ENCODE data around the gene PPP2R5C. TPM values are rescaled to one million over a fixed set of nuclear protein-coding genes. Genes with fewer than 3 reads are reported as not detected.
A peak's percentile ranks its signal among the peaks of the same experiment; 100 is the strongest.

Gene PPP2R5C
- total RNA-seq, 1 donor from 2014 or later = 170 TPM

- Mint-ChIP-seq H3K4me1 (ENCODE audit: low read depth) (peaks cover 52% of the 10 kb centered on the region), H3K27ac (peak overlapping the region; percentile 38), H3K4me3 (ENCODE audit: low read depth) (no peak overlapping the region), H3K9me3 (no peaks in the 10 kb centered on the region), H3K36me3 (ENCODE audit: low read depth) (peaks cover 58% of the 10 kb centered on the region), H3K27me3 (ENCODE audit: low read depth) (no peaks in the 10 kb centered on the region)
- no peak for DNase-seq (ENCODE audit: low spot score)
- intact Hi-C loops (cut with micrococcal nuclease) = no loop called here
These were observed 73.5 kb downstream of the PPP2R5C start for GRCh38 chr14:101834800-101835547.

- intact Hi-C loops (cut with micrococcal nuclease) = no loop called here
- H3K36me3 Mint-ChIP-seq (ENCODE audit: low read depth) = peaks cover 56% of the 10 kb centered on the region
- H3K4me1 Mint-ChIP-seq (ENCODE audit: low read depth) = peaks cover 57% of the 10 kb centered on the region
These were observed 74.1 kb downstream of the PPP2R5C start for GRCh38 chr14:101835566-101835965.

GRCh38 chr14:101836135-101836534, 74.6 kb downstream of the PPP2R5C start:
- Mint-ChIP-seq H3K9me3 (no peaks in the 10 kb centered on the region), H3K27ac (peak overlapping the region; percentile 58), H3K4me3 (ENCODE audit: low read depth) (no peak overlapping the region), H3K36me3 (ENCODE audit: low read depth) (peaks cover 56% of the 10 kb centered on the region), H3K4me1 (ENCODE audit: low read depth) (peaks cover 63% of the 10 kb centered on the region), H3K27me3 (ENCODE audit: low read depth) (no peaks in the 10 kb centered on the region)
- no peak for DNase-seq (ENCODE audit: low spot score)
- intact Hi-C loops (cut with micrococcal nuclease) = no loop called here

More at GRCh38 chr14:101835566-101835965, 74.1 kb downstream of the PPP2R5C start:
- no peak for DNase-seq (ENCODE audit: low spot score)
- Mint-ChIP-seq H3K27me3 (ENCODE audit: low read depth) (no peaks in the 10 kb centered on the region), H3K4me3 (ENCODE audit: low read depth) (no peak overlapping the region), H3K9me3 (no peaks in the 10 kb centered on the region), H3K27ac (peak overlapping the region; percentile 38)

- H3K27ac Mint-ChIP-seq = peak overlapping the region; percentile 70
- intact Hi-C loops (cut with micrococcal nuclease) = no loop called here
- no peaks in the 10 kb centered on the region for H3K9me3 Mint-ChIP-seq
- H3K4me1 Mint-ChIP-seq (ENCODE audit: low read depth) = peaks cover 68% of the 10 kb centered on the region
- no peak overlapping the region for H3K4me3 Mint-ChIP-seq (ENCODE audit: low read depth)
- H3K27me3 Mint-ChIP-seq (ENCODE audit: low read depth) = no peaks in the 10 kb centered on the region
- no peak for DNase-seq (ENCODE audit: low spot score)
- peaks cover 39% of the 10 kb centered on the region for H3K36me3 Mint-ChIP-seq (ENCODE audit: low read depth)
These were observed 77.0 kb downstream of the PPP2R5C start for GRCh38 chr14:101838476-101838875.

- intact Hi-C loops (cut with micrococcal nuclease) = no loop called here
- peaks cover 76% of the 10 kb centered on the region for H3K4me1 Mint-ChIP-seq (ENCODE audit: low read depth)
These were observed 77.7 kb downstream of the PPP2R5C start for GRCh38 chr14:101839236-101839635.

GRCh38 chr14:101839661-101840060, 78.2 kb downstream of the PPP2R5C start:
- Mint-ChIP-seq H3K9me3 (no peaks in the 10 kb centered on the region), H3K4me1 (ENCODE audit: low read depth) (peaks cover 77% of the 10 kb centered on the region), H3K36me3 (ENCODE audit: low read depth) (peaks cover 45% of the 10 kb centered on the region), H3K27me3 (ENCODE audit: low read depth) (no peaks in the 10 kb centered on the region), H3K27ac (peak overlapping the region; percentile 87), H3K4me3 (ENCODE audit: low read depth) (peak overlapping the region; percentile 58)
- DNase-seq (ENCODE audit: low spot score) = no peak
- intact Hi-C loops (cut with micrococcal nuclease) = no loop called here

More at GRCh38 chr14:101839236-101839635, 77.7 kb downstream of the PPP2R5C start:
- Mint-ChIP-seq H3K9me3 (no peaks in the 10 kb centered on the region), H3K27me3 (ENCODE audit: low read depth) (no peaks in the 10 kb centered on the region), H3K27ac (peak overlapping the region; percentile 87), H3K4me3 (ENCODE audit: low read depth) (peak overlapping the region; percentile 58), H3K36me3 (ENCODE audit: low read depth) (peaks cover 44% of the 10 kb centered on the region)
- DNase-seq (ENCODE audit: low spot score) = peak; percentile 45

- no peak overlapping the region for H3K4me3 Mint-ChIP-seq (ENCODE audit: low read depth)
- H3K36me3 Mint-ChIP-seq (ENCODE audit: low read depth) = peaks cover 49% of the 10 kb centered on the region
- intact Hi-C loops (cut with micrococcal nuclease) = no loop called here
- H3K27me3 Mint-ChIP-seq (ENCODE audit: low read depth) = no peaks in the 10 kb centered on the region
- H3K9me3 Mint-ChIP-seq = no peaks in the 10 kb centered on the region
- peak overlapping the region; percentile 76 for H3K27ac Mint-ChIP-seq
- DNase-seq (ENCODE audit: low spot score) = no peak
- H3K4me1 Mint-ChIP-seq (ENCODE audit: low read depth) = peaks cover 75% of the 10 kb centered on the region
These were observed 79.3 kb downstream of the PPP2R5C start for GRCh38 chr14:101840649-101841369.

- Mint-ChIP-seq H3K9me3 (no peaks in the 10 kb centered on the region), H3K27ac (peak overlapping the region; percentile 60), H3K4me1 (ENCODE audit: low read depth) (peaks cover 78% of the 10 kb centered on the region), H3K36me3 (ENCODE audit: low read depth) (peaks cover 49% of the 10 kb centered on the region), H3K4me3 (ENCODE audit: low read depth) (no peak overlapping the region), H3K27me3 (ENCODE audit: low read depth) (no peaks in the 10 kb centered on the region)
- DNase-seq (ENCODE audit: low spot score) = no peak
- intact Hi-C loops (cut with micrococcal nuclease) = loop anchor here (2.0 kb wide), 3 partner anchors 34 to 136 kb away; no protein-coding TSS in a partner anchor
These were observed 81.5 kb downstream of the PPP2R5C start for GRCh38 chr14:101843038-101843437.

- H3K4me1 Mint-ChIP-seq (ENCODE audit: low read depth) = peaks cover 74% of the 10 kb centered on the region
- peak; percentile 53 for DNase-seq (ENCODE audit: low spot score)
- H3K36me3 Mint-ChIP-seq (ENCODE audit: low read depth) = peaks cover 49% of the 10 kb centered on the region
- no peak overlapping the region for H3K4me3 Mint-ChIP-seq (ENCODE audit: low read depth)
- H3K27ac Mint-ChIP-seq = peak overlapping the region; percentile 60
- intact Hi-C loops (cut with micrococcal nuclease) = loop anchor here (2.0 kb wide), 3 partner anchors 33 to 137 kb away; no protein-coding TSS in a partner anchor
- H3K9me3 Mint-ChIP-seq = no peaks in the 10 kb centered on the region
- H3K27me3 Mint-ChIP-seq (ENCODE audit: low read depth) = no peaks in the 10 kb centered on the region
These were observed 82.2 kb downstream of the PPP2R5C start for GRCh38 chr14:101843665-101844064.

GRCh38 chr14:101844219-101844618, 82.7 kb downstream of the PPP2R5C start:
- H3K36me3 Mint-ChIP-seq (ENCODE audit: low read depth) = peaks cover 50% of the 10 kb centered on the region
- no peak for DNase-seq (ENCODE audit: low spot score)
- peaks cover 76% of the 10 kb centered on the region for H3K4me1 Mint-ChIP-seq (ENCODE audit: low read depth)
- H3K27me3 Mint-ChIP-seq (ENCODE audit: low read depth) = no peaks in the 10 kb centered on the region
- H3K4me3 Mint-ChIP-seq (ENCODE audit: low read depth) = no peak overlapping the region
- intact Hi-C loops (cut with micrococcal nuclease) = no loop called here
- H3K27ac Mint-ChIP-seq = peak overlapping the region; percentile 60
- H3K9me3 Mint-ChIP-seq = no peaks in the 10 kb centered on the region

- Mint-ChIP-seq H3K9me3 (no peaks in the 10 kb centered on the region), H3K36me3 (ENCODE audit: low read depth) (peaks cover 50% of the 10 kb centered on the region), H3K4me1 (ENCODE audit: low read depth) (peaks cover 76% of the 10 kb centered on the region), H3K4me3 (ENCODE audit: low read depth) (no peak overlapping the region), H3K27ac (no peak overlapping the region), H3K27me3 (ENCODE audit: low read depth) (no peaks in the 10 kb centered on the region)
- DNase-seq (ENCODE audit: low spot score) = no peak
- intact Hi-C loops (cut with micrococcal nuclease) = no loop called here
These were observed 83.2 kb downstream of the PPP2R5C start for GRCh38 chr14:101844751-101845150.

GRCh38 chr14:101845496-101845895, 84.0 kb downstream of the PPP2R5C start:
- H3K4me1 Mint-ChIP-seq (ENCODE audit: low read depth) = peaks cover 74% of the 10 kb centered on the region
- intact Hi-C loops (cut with micrococcal nuclease) = no loop called here
- H3K4me3 Mint-ChIP-seq (ENCODE audit: low read depth) = no peak overlapping the region
- no peaks in the 10 kb centered on the region for H3K27me3 Mint-ChIP-seq (ENCODE audit: low read depth)
- peaks cover 50% of the 10 kb centered on the region for H3K36me3 Mint-ChIP-seq (ENCODE audit: low read depth)
- peak overlapping the region; percentile 23 for H3K27ac Mint-ChIP-seq
- no peak for DNase-seq (ENCODE audit: low spot score)
- H3K9me3 Mint-ChIP-seq = no peaks in the 10 kb centered on the region

- DNase-seq (ENCODE audit: low spot score) = no peak
- H3K36me3 Mint-ChIP-seq (ENCODE audit: low read depth) = peaks cover 50% of the 10 kb centered on the region
- H3K4me1 Mint-ChIP-seq (ENCODE audit: low read depth) = peaks cover 70% of the 10 kb centered on the region
- H3K9me3 Mint-ChIP-seq = no peaks in the 10 kb centered on the region
- no peak overlapping the region for H3K4me3 Mint-ChIP-seq (ENCODE audit: low read depth)
- H3K27ac Mint-ChIP-seq = peak overlapping the region; percentile 26
- H3K27me3 Mint-ChIP-seq (ENCODE audit: low read depth) = no peaks in the 10 kb centered on the region
- intact Hi-C loops (cut with micrococcal nuclease) = no loop called here
These were observed 84.4 kb downstream of the PPP2R5C start for GRCh38 chr14:101845896-101846295.

Measured in activated T-helper 2 cell treated with anti-CD3 and anti-CD28 coated beads, Interferon-gamma antibody, Interleukin-2, Interleukin-4, amounts not matched to agents 10 μg/mL and 5 μg/mL and 100 μg/mL, durations not matched to agents 14 hours and 24 hours and 36 hours (primary cell).